K562 (cell line): ENCODE measurements around the gene PLEKHA7. TPM values are rescaled to one million over a fixed set of nuclear protein-coding genes. Genes with fewer than 3 reads are reported as not detected.

Source experiments
- HNRNPLL ChIP-seq: fragments of 200-400 bp; formaldehyde crosslinking; IDR thresholded peaks from 2 replicates; pipeline ENCODE4 v1.6.1; 2017; ENCODE audit warnings: low read length, low read depth, mild to moderate bottlenecking; ENCODE audit not compliant: poor library complexity, severe bottlenecking
- MYNN ChIP-seq, 2 experiments: sonication (generic); formaldehyde crosslinking in 1 of 2; IDR thresholded peaks; 2 replicates each; pipeline versions ENCODE4 v1.5.0 to v1.6.1; 2016 to 2020; ENCODE audit warnings: antibody characterized with exemption in 1 of 2, missing genetic modification reagents in 1 of 2
- NBN ChIP-seq: fragments of 450-650 bp; IDR thresholded peaks from 2 replicates; pipeline ENCODE4 v1.6.1; 2016; ENCODE audit warnings: low read depth, mild to moderate bottlenecking
- NEUROD1 ChIP-seq: fragments of 150-350 bp; IDR thresholded peaks from 2 replicates; pipeline ENCODE4 v1.6.1; 2014; ENCODE audit warnings: borderline replicate concordance, low read length, low read depth; ENCODE audit not compliant: partially characterized antibody
- PHB ChIP-seq: fragments of 250-450 bp; sonication (Bioruptor Pico); IDR thresholded peaks from 2 replicates; pipeline ENCODE4 v1.5.0; 2021
- REST ChIP-seq, 2 experiments: fragments of 450-650 bp; formaldehyde crosslinking in 1 of 2; IDR thresholded peaks; 2 replicates each; pipeline versions ENCODE4 v1.4.0 to v1.6.1; 2014 to 2020; ENCODE audit warnings: mild to moderate bottlenecking in 2 of 2, borderline replicate concordance in 1 of 2, low read depth in 1 of 2
- SMARCB1 ChIP-seq: IDR thresholded peaks from 2 replicates; pipeline ENCODE4 v1.6.1; 2011; ENCODE audit warnings: improper control_type of control experiment, low read depth; ENCODE audit not compliant: insufficient read length
- SRSF1 ChIP-seq: fragments of 200-400 bp; formaldehyde crosslinking; IDR thresholded peaks from 2 replicates; pipeline ENCODE4 v1.6.1; 2017; ENCODE audit warnings: mild to moderate bottlenecking, low read depth, low read length, moderate library complexity
- TOE1 ChIP-seq, 2 experiments: fragments of 450-650 bp in 1 of 2; sonication (generic) in 1 of 2; formaldehyde crosslinking in 1 of 2; IDR thresholded peaks; 2 replicates each; pipeline versions ENCODE4 v1.7.1 to v1.8.0; 2016 to 2022; ENCODE audit warnings: borderline replicate concordance in 2 of 2, mild to moderate bottlenecking in 2 of 2, antibody characterized with exemption in 1 of 2, inconsistent platforms in 1 of 2, low read depth in 1 of 2, missing genetic modification reagents in 1 of 2, moderate library complexity in 1 of 2
- ZBTB26 ChIP-seq: fragments of 450-650 bp; formaldehyde crosslinking; IDR thresholded peaks from 2 replicates; pipeline ENCODE4 v1.4.0; 2022; ENCODE audit warnings: missing genetic modification characterization
- ZBTB49 ChIP-seq: sonication (generic); formaldehyde crosslinking; IDR thresholded peaks from 2 replicates; pipeline ENCODE4 v1.8.0; 2022; ENCODE audit warnings: missing genetic modification reagents, mild to moderate bottlenecking, borderline replicate concordance
- ZBTB5 ChIP-seq: fragments of 450-650 bp; IDR thresholded peaks from 2 replicates; pipeline ENCODE4 v1.6.1; 2017; ENCODE audit warnings: antibody characterized with exemption
- ZNF347 ChIP-seq: fragments of 450-650 bp; formaldehyde crosslinking; IDR thresholded peaks from 2 replicates; pipeline ENCODE4 v1.4.0; 2020; ENCODE audit warnings: low read depth, mild to moderate bottlenecking, moderate library complexity
- polyA plus RNA-seq, 8 experiments: library from polyadenylated mRNA; depleted of rRNA in 4 of 8; stranded (reverse) in 5 of 8; unstranded in 3 of 8; fragments of >200 nt; fragmentation: Nextera tagmentation in 2 of 8; fragmentation: Illumina TruSeq in 1 of 8; extraction: Ambion mirVana in 2 of 8; extraction: Trizol in 1 of 8; gene quantifications; 2 replicates each; pipeline versions ENCODE4 v1.2.1 to v1.2.3, GENCODE V29; 2011 to 2014; ENCODE audit warnings: inconsistent platforms in 1 of 8, missing spikeins in 1 of 8
- total RNA-seq, 7 experiments: library from RNA; depleted of rRNA in 6 of 7; stranded (reverse); fragments of >200 nt in 6 of 7; fragmentation: Illumina TruSeq in 2 of 7; extraction: Trizol in 2 of 7; gene quantifications; 2 replicates each; pipeline versions ENCODE4 v1.2.1 to v1.2.3, GENCODE V29; 2011 to 2021; ENCODE audit warnings: low replicate concordance in 1 of 7

The PLEKHA7 gene
- total and polyA plus RNA-seq, 9 of the 15 experiments (the other 6 are each of a cell fraction or from before 2014, with no cell fraction given), result 0.06 to 0.77 (median 0.20) TPM; not detected in 1

GRCh38 chr11:16857186-16857585 lies 157.0 kb downstream of the PLEKHA7 start (continued):
- no peak for TF ChIP-seq REST (IDR thresholded peaks at IDR 0.05; ENCODE audit: borderline replicate concordance)
- TF ChIP-seq REST (CRISPR knock-in tag; IDR thresholded peaks at IDR 0.05; ENCODE audit: low read depth), result no peak
- TF ChIP-seq SRSF1, result no peak
- TF ChIP-seq SMARCB1, result no peak
- peak; percentile 40; the same call in 1 of the 2 replicates for TF ChIP-seq TOE1 (IDR thresholded peaks at IDR 0.05; ENCODE audit: borderline replicate concordance)
- no peak for TF ChIP-seq TOE1 (CRISPR knock-in tag; IDR thresholded peaks at IDR 0.05; ENCODE audit: borderline replicate concordance, low read depth)
- TF ChIP-seq ZBTB26, result no peak
- no peak for TF ChIP-seq ZNF347 (CRISPR knock-in tag)
- TF ChIP-seq ZBTB49 (CRISPR knock-in tag), result no peak
- no peak for TF ChIP-seq HNRNPLL
- no peak for TF ChIP-seq PHB
- TF ChIP-seq MYNN (IDR thresholded peaks at IDR 0.05), result peak; percentile 85
- TF ChIP-seq MYNN (CRISPR knock-in tag; IDR thresholded peaks at IDR 0.05), result no peak
- TF ChIP-seq ZBTB5, result no peak
- peak; percentile 78 for TF ChIP-seq NEUROD1
- TF ChIP-seq NBN, result peak; percentile 62; the same call in 1 of the 2 replicates
